CD14-positive monocyte (primary cell): ENCODE results near the gene PTGES2. TPM values are rescaled to one million over a fixed set of nuclear protein-coding genes. Genes with fewer than 3 reads are reported as not detected.
A peak's percentile ranks its signal among the peaks of the same experiment; 100 is the strongest.

Source experiments
- DNase-seq, 3 donors: peaks; one replicate each; pipeline ENCODE4 v3.0.0-alpha.2; 2011 to 2022
- H2AFZ ChIP-seq: 2 replicates; pipeline ENCODE4 v1.6.0; 2012; ENCODE audit warnings: mild to moderate bottlenecking, low read depth, low read length, inconsistent platforms; ENCODE audit not compliant: insufficient read depth, poor library complexity, severe bottlenecking
- H3K27ac ChIP-seq, 2 donors: 1 replicate in 1 of 2; 2 replicates in 1 of 2; pipeline ENCODE4 v1.5.1; 2012 to 2013; ENCODE audit warnings: low read length in 2 of 2, control low read depth in 1 of 2, inconsistent platforms in 1 of 2, low read depth in 1 of 2, mild to moderate bottlenecking in 1 of 2
- H3K27me3 ChIP-seq, 2 donors: one replicate each; pipeline versions ENCODE4 v1.6.0 to v1.6.1; 2011 to 2013; ENCODE audit warnings: low read length in 2 of 2; ENCODE audit not compliant: control insufficient read depth in 2 of 2, insufficient read depth in 2 of 2
- H3K36me3 ChIP-seq, 2 donors: replicated peaks in 1 of 2; 1 replicate in 1 of 2; 2 replicates in 1 of 2; pipeline versions ENCODE4 v1.5.1 to v1.6.1; 2012 to 2013; ENCODE audit warnings: low read length in 2 of 2, control low read depth in 1 of 2, inconsistent platforms in 1 of 2, mild to moderate bottlenecking in 1 of 2; ENCODE audit not compliant: insufficient read depth in 2 of 2, control insufficient read depth in 1 of 2
- H3K4me1 ChIP-seq, 2 donors: 1 replicate in 1 of 2; 2 replicates in 1 of 2; pipeline versions ENCODE4 v1.5.1 to v1.6.1; 2012 to 2013; ENCODE audit warnings: low read length in 2 of 2, control low read depth in 1 of 2, inconsistent platforms in 1 of 2, mild to moderate bottlenecking in 1 of 2, moderate library complexity in 1 of 2; ENCODE audit not compliant: insufficient read depth in 2 of 2, control insufficient read depth in 1 of 2
- H3K4me2 ChIP-seq: replicated peaks from 2 replicates; pipeline ENCODE3; 2012; ENCODE audit warnings: low read length, moderate library complexity, mild to moderate bottlenecking; ENCODE audit not compliant: poor library complexity, severe bottlenecking; ENCODE audit errors: extremely low read depth
- H3K4me3 ChIP-seq, 3 experiments: fragments of 200-600 bp in 1 of 3; sonication (generic) in 1 of 3; replicated peaks in 1 of 3; 1 replicate in 2 of 3; 2 replicates in 1 of 3; pipeline ENCODE4 v1.5.1; 2011 to 2013; ENCODE audit warnings: low read length in 3 of 3, mild to moderate bottlenecking in 3 of 3, control low read depth in 2 of 3, low read depth in 2 of 3, inconsistent platforms in 1 of 3, moderate library complexity in 1 of 3
- H3K79me2 ChIP-seq: 2 replicates; pipeline ENCODE4 v1.6.0; 2012; ENCODE audit warnings: mild to moderate bottlenecking, control low read depth, inconsistent platforms, low read length, moderate library complexity; ENCODE audit not compliant: insufficient read depth
- H3K9ac ChIP-seq: 2 replicates; pipeline ENCODE4 v1.6.0; 2017; ENCODE audit warnings: low read length, mild to moderate bottlenecking; ENCODE audit not compliant: insufficient read depth, poor library complexity, severe bottlenecking
- H3K9me3 ChIP-seq, 2 donors: replicated peaks in 1 of 2; 1 replicate in 1 of 2; 2 replicates in 1 of 2; pipeline versions ENCODE4 v1.5.1 to v1.6.1; 2012 to 2013; ENCODE audit warnings: low read length in 2 of 2, control low read depth in 1 of 2; ENCODE audit not compliant: control insufficient read depth in 1 of 2, insufficient read depth in 1 of 2
- H4K20me1 ChIP-seq: 2 replicates; pipeline ENCODE4 v1.6.0; 2012; ENCODE audit warnings: mild to moderate bottlenecking, low read length, control low read depth, moderate library complexity; ENCODE audit not compliant: insufficient read depth
- H3K27ac Mint-ChIP-seq, 7 donors: one replicate each; pipeline ENCODE4 v1.8.0; 2020; ENCODE audit warnings: mild to moderate bottlenecking in 7 of 7, mixed read lengths in 7 of 7, moderate library complexity in 6 of 7, inconsistent platforms in 2 of 7
- H3K27me3 Mint-ChIP-seq, 3 donors: one replicate each; pipeline ENCODE4 v1.8.0; 2021 to 2022; ENCODE audit warnings: low read depth in 3 of 3, mild to moderate bottlenecking in 3 of 3, mixed read lengths in 3 of 3, moderate library complexity in 3 of 3, inconsistent platforms in 1 of 3
- H3K36me3 Mint-ChIP-seq, 2 donors: one replicate each; pipeline ENCODE4 v1.8.0; 2020; ENCODE audit warnings: mixed read lengths in 2 of 2, inconsistent platforms in 1 of 2, mild to moderate bottlenecking in 1 of 2
- H3K4me1 Mint-ChIP-seq: one replicate; pipeline ENCODE4 v1.8.0; 2020; ENCODE audit warnings: mild to moderate bottlenecking, mixed read lengths
- H3K4me3 Mint-ChIP-seq, 2 donors: one replicate each; pipeline ENCODE4 v1.8.0; 2020; ENCODE audit warnings: mild to moderate bottlenecking in 2 of 2, mixed read lengths in 2 of 2, moderate library complexity in 1 of 2
- H3K9me3 Mint-ChIP-seq, 7 donors: one replicate each; pipeline ENCODE4 v1.8.0; 2020 to 2022; ENCODE audit warnings: mixed read lengths in 7 of 7, mild to moderate bottlenecking in 6 of 7, moderate library complexity in 6 of 7, inconsistent platforms in 2 of 7
- CTCF ChIP-seq: fragments of 200-600 bp; IDR thresholded peaks from one replicate; pipeline ENCODE4 v1.8.0; 2022; ENCODE audit warnings: antibody characterized with exemption, mild to moderate bottlenecking
- WGBS: methylation state at CpG from one replicate; pipeline ENCODE4 v1.1.5; 2013; ENCODE audit warnings: missing lambda C conversion rate; ENCODE audit not compliant: insufficient coverage; 5-methylcytosine and 5-hydroxymethylcytosine counted together
- intact Hi-C, 2 donors: fragments of 100-400 bp; cut with micrococcal nuclease; formaldehyde crosslinking; loops; one replicate each; pipeline versions ENCODE4 v1.15.0 to v1.15.1; 2023
- polyA plus RNA-seq, 3 donors: library from polyadenylated mRNA; depleted of rRNA in 1 of 3; unstranded in 2 of 3; stranded (reverse) in 1 of 3; fragments of 300-500 nt in 2 of 3; fragments of >200 nt in 1 of 3; fragmentation: Illumina TruSeq in 2 of 3; gene quantifications; 1 replicate in 2 of 3; 2 replicates in 1 of 3; pipeline ENCODE4 v1.2.3, GENCODE V29; 2012 to 2021

PTGES2 gene
- polyA plus RNA-seq, 3 donors = 42.0 to 71.5 (median 49.4) TPM

GRCh38 chr9:128117613-128118471, 9.7 kb downstream of the PTGES2 start:
- Histone ChIP-seq H3K4me2 (no peak overlapping the region), H3K4me1 (peaks cover 8 to 17% of the 10 kb centered on the region in 2 donors), H4K20me1 (no peaks in the 10 kb centered on the region), H3K9me3 (no peaks in the 10 kb centered on the region), H3K4me3 (no peak overlapping the region), H3K27ac (no peak overlapping the region), H3K79me2 (no peaks in the 10 kb centered on the region), H2AFZ (peak overlapping the region; percentile 49), H3K9ac (no peak overlapping the region), H3K27me3 (no peaks in the 10 kb centered on the region), H3K36me3 (peaks cover 25 to 26% of the 10 kb centered on the region in 2 donors)
- peak; percentile 100 for TF ChIP-seq CTCF
- Mint-ChIP-seq H3K4me3 (no peak overlapping the region), H3K9me3 (peaks cover 0 to 2% (median 0%) of the 10 kb centered on the region in 7 donors), H3K36me3 (peaks cover 29 to 46% of the 10 kb centered on the region in 2 donors), H3K27me3 (peaks cover 2 to 6% (median 3%) of the 10 kb centered on the region in 3 donors), H3K27ac (peak overlapping the region in 1 of 7 donors; percentile 19), H3K4me1 (peaks cover 15% of the 10 kb centered on the region)
- intact Hi-C loops = loop anchor here in 1 of 2 donors (5.0 kb wide), 1 partner anchor 176 kb away; no protein-coding TSS in a partner anchor
- peak; percentile 88 to 91 (median 88) for DNase-seq
- WGBS = 20% methylated on average over 27 of the region's 27 CpGs

- Mint-ChIP-seq H3K27ac (peak overlapping the region; percentile 43 to 88 (median 66)), H3K27me3 (peaks cover 2 to 6% (median 3%) of the 10 kb centered on the region in 3 donors), H3K9me3 (peaks cover 0 to 2% (median 0%) of the 10 kb centered on the region in 7 donors), H3K36me3 (peaks cover 17 to 32% of the 10 kb centered on the region in 2 donors), H3K4me1 (peaks cover 15% of the 10 kb centered on the region), H3K4me3 (no peak overlapping the region)
- no peak overlapping the region for H2AFZ ChIP-seq
- H4K20me1 ChIP-seq = no peaks in the 10 kb centered on the region
- intact Hi-C loops = loop anchor here in 1 of 2 donors (5.0 kb wide), 1 partner anchor 174 kb away; no protein-coding TSS in a partner anchor
- H3K79me2 ChIP-seq = no peaks in the 10 kb centered on the region
- WGBS = 95% methylated on average over 6 of the region's 16 CpGs
- H3K27me3 ChIP-seq = no peaks in the 10 kb centered on the region
- H3K27ac ChIP-seq = no peak overlapping the region
- no peak overlapping the region for H3K9ac ChIP-seq
- peaks cover 10 to 15% of the 10 kb centered on the region in 2 donors for H3K36me3 ChIP-seq
- H3K4me1 ChIP-seq = peaks cover 8 to 17% of the 10 kb centered on the region in 2 donors
- H3K9me3 ChIP-seq = no peaks in the 10 kb centered on the region
- TF ChIP-seq CTCF = no peak
- no peak for DNase-seq
- H3K4me3 ChIP-seq = no peak overlapping the region
- H3K4me2 ChIP-seq = no peak overlapping the region
These were observed 11.1 kb downstream of the PTGES2 start for GRCh38 chr9:128116104-128117083.
